GM23248 (cell line): ENCODE results near the gene CAMSAP2. TPM values are rescaled to one million over a fixed set of nuclear protein-coding genes. Genes with fewer than 3 reads are reported as not detected.

ENCODE experiments used
- DNase-seq: peaks from one replicate; pipeline ENCODE4 v3.0.0-alpha.2; 2015
- H2AFZ ChIP-seq: fragments of 200-600 bp; sonication (generic); 2 replicates; pipeline ENCODE4 v1.6.1; 2016; ENCODE audit warnings: antibody characterized with exemption
- H3F3A ChIP-seq: fragments of 200-600 bp; sonication (generic); 2 replicates; pipeline ENCODE4 v1.6.1; 2016; ENCODE audit warnings: mild to moderate bottlenecking, antibody characterized with exemption, mixed run types; ENCODE audit not compliant: insufficient read depth
- H3K27ac ChIP-seq: fragments of 200-600 bp; sonication (generic); 2 replicates; pipeline ENCODE4 v1.5.1; 2016; ENCODE audit warnings: mild to moderate bottlenecking
- H3K27me3 ChIP-seq: fragments of 200-600 bp; sonication (generic); replicated peaks from 2 replicates; pipeline ENCODE4 v1.6.1; 2016; ENCODE audit warnings: mild to moderate bottlenecking; ENCODE audit not compliant: insufficient read depth
- H3K36me3 ChIP-seq: fragments of 200-600 bp; sonication (generic); 2 replicates; pipeline ENCODE4 v1.6.1; 2016; ENCODE audit warnings: low read depth, mild to moderate bottlenecking
- H3K4me1 ChIP-seq: fragments of 200-600 bp; sonication (generic); 2 replicates; pipeline ENCODE4 v1.6.1; 2016; ENCODE audit warnings: mild to moderate bottlenecking; ENCODE audit not compliant: insufficient read depth
- H3K4me2 ChIP-seq: fragments of 200-600 bp; sonication (generic); one replicate; pipeline ENCODE4 v1.6.1; 2016; ENCODE audit warnings: mild to moderate bottlenecking; ENCODE audit not compliant: unreplicated experiment
- H3K4me3 ChIP-seq: fragments of 200-600 bp; sonication (generic); 2 replicates; pipeline ENCODE4 v1.5.1; 2016; ENCODE audit warnings: mild to moderate bottlenecking
- H3K79me2 ChIP-seq: fragments of 200-600 bp; sonication (generic); 2 replicates; pipeline ENCODE4 v1.6.1; 2016; ENCODE audit warnings: mild to moderate bottlenecking; ENCODE audit not compliant: insufficient read depth
- H3K9ac ChIP-seq: fragments of 200-600 bp; sonication (generic); 2 replicates; pipeline ENCODE4 v1.6.1; 2016; ENCODE audit warnings: mild to moderate bottlenecking
- H3K9me2 ChIP-seq: fragments of 200-600 bp; sonication (generic); 2 replicates; pipeline ENCODE4 v1.6.1; 2016; ENCODE audit warnings: mixed run types, mild to moderate bottlenecking, moderate library complexity; ENCODE audit not compliant: insufficient read depth
- H3K9me3 ChIP-seq: fragments of 200-600 bp; sonication (generic); one replicate; pipeline ENCODE4 v1.6.1; 2017; ENCODE audit warnings: low read depth
- H4K20me1 ChIP-seq: fragments of 200-600 bp; sonication (generic); 2 replicates; pipeline ENCODE4 v1.6.0; 2016; ENCODE audit not compliant: insufficient read depth
- EZH2 ChIP-seq: fragments of 200-600 bp; sonication (generic); IDR thresholded peaks from 2 replicates; pipeline ENCODE4 v1.6.1; 2018; ENCODE audit warnings: antibody characterized with exemption, mild to moderate bottlenecking; ENCODE audit not compliant: insufficient read depth, poor library complexity, severe bottlenecking
- EZH2phosphoT487 ChIP-seq: fragments of 200-600 bp; sonication (generic); IDR thresholded peaks from 2 replicates; pipeline ENCODE4 v1.6.1; 2018; ENCODE audit warnings: antibody characterized with exemption, moderate library complexity, mild to moderate bottlenecking, low read depth; ENCODE audit not compliant: insufficient read depth
- WGBS, 2 experiments: methylation state at CpG; one replicate each; pipeline ENCODE4 v1.1.6; 2015 to 2017; ENCODE audit warnings: low lambda C conversion rate in 2 of 2, low coverage in 1 of 2; ENCODE audit errors: missing lambda C conversion rate in 2 of 2; 5-methylcytosine and 5-hydroxymethylcytosine counted together
- in situ Hi-C: fragments of 300-500 bp; cut with MboI; formaldehyde crosslinking; loops from 2 replicates; pipeline ENCODE4 v1.15.0; 2020
- polyA plus RNA-seq: library from polyadenylated mRNA; unstranded; fragments of >200 nt; fragmentation: Nextera tagmentation; extraction: Ambion mirVana; gene quantifications from 2 replicates; pipeline ENCODE4 v1.2.1, GENCODE V29; 2016
- total RNA-seq: library from RNA; depleted of rRNA; stranded (reverse); fragments of >200 nt; shearing (Covaris generic); gene quantifications from 2 replicates; pipeline ENCODE4 v1.2.3, GENCODE V29; 2014

CAMSAP2 gene
- total and polyA plus RNA-seq, 2 experiments from 2014 or later = 10.9 to 28.7 TPM

DNA sequence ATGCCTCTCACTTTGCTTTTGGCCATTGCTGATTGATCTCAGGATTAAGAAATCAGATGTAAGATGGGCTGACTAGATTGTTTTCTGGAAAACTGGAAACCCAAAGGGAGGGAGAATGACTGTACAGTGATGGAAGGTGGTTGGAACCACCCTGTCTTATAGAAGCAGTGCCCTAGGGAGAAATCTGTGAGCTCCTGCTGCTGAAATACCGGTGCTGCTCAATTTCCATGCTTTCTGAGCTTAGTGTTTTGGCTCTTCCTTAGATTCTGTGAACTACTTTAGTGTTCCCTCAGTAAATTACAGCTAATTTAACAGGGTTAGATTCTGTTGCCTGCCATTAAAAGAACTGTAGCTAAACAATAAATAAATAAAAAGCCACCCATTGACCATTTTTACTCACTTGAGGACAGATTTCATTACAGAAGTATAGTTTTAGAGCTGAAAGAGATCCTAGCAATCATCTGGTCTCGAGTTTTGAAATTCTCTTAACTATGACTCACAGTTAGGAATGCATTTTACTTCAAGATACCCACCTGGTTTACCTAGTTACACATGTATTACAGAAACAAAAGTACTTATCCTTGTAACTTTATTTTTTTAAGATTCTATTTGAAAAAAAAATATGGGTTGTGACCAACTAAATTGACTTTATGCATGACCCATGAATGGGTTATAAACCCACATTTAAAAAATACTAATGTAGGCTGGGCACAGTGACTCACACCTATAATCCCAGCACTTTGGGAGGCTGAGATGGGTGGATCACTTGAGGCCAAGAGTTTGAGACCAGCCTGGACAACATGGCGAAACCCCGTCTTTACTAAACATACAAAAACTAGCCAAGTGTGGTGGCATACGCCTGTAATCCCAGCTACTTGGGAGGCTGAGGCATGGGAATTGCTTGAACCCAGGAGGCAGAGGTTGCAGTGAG, 33.2 kb downstream of the CAMSAP2 start:
- in situ Hi-C loops = no loop called here
- H3K4me3 ChIP-seq = no peak overlapping the region
- no peak for TF ChIP-seq EZH2phosphoT487
- no peak for TF ChIP-seq EZH2
- no peak overlapping the region for H2AFZ ChIP-seq
- H3K27me3 ChIP-seq = no peaks in the 10 kb centered on the region
- no peak overlapping the region for H3K27ac ChIP-seq
- peaks cover 14% of the 10 kb centered on the region for H3K36me3 ChIP-seq
- H3K79me2 ChIP-seq = peaks cover 96% of the 10 kb centered on the region
- no peak for DNase-seq
- H3K4me2 ChIP-seq = no peak overlapping the region
- H3K9me2 ChIP-seq = no peaks in the 10 kb centered on the region
- no peaks in the 10 kb centered on the region for H3K9me3 ChIP-seq
- H3K9ac ChIP-seq = no peak overlapping the region
- peaks cover 29% of the 10 kb centered on the region for H3F3A ChIP-seq
- no peaks in the 10 kb centered on the region; the same call in 1 of the 2 replicates for H4K20me1 ChIP-seq
- WGBS, 2 experiments = 95 to 98% methylated on average over 5 of the region's 5 CpGs
- H3K4me1 ChIP-seq = peaks cover 21% of the 10 kb centered on the region

DNA sequence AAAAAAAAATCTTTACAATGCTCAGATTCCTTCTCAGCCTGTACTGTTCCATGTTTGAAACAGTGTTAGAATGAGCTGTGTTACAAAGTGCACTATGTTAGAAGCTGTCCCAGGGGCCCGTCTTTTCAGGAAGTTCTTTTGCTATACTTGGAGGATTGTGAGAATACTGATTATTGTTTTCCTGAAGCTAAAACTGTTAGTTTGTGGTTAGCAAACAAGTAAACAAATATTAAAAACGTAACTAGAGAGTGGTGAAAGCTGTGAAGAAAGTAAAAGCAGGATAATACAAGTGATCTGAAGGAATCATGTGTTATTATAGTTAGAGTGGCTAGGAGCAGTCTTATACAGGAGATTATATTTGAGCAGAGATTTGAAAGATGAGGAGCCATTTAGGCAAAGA, 35.6 kb downstream of the CAMSAP2 start:
- WGBS, 2 experiments = 92 to 94% methylated on average over 2 of the region's 2 CpGs
- in situ Hi-C loops = no loop called here

DNA sequence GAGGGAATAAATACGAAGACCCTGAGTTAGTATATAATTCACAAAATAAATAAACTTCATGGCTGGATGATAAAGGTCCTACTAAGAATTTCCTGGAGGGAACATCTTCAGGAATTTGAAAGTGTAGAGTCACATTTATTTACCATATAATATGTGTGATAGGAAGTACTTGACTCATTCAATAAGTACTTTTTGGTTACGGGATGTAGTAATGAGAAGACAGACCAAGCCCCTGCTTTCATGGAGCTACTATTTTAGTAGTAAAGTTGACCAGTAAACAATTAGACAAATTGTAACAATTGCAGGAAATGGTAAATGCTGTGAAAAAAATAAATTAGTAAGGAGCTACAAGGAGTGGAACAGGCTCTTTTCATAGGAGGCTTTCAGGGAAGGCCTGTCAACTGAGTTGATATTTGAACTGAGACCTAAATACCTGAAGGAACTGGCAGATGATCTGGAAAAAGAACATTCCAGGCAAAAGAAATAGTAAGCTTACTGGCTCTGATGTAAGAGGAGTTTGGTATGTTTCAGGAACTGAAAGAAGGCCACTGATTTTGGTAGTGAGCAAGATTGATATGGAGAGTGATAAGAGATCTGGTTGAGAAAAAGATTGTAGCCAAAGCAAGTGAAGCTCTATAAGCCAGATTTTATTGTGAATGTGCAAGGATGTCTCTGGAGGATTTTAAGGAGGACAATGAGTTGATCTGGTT, 36.2 kb downstream of the CAMSAP2 start:
- peaks cover 7% of the 10 kb centered on the region; the same call in 1 of the 2 replicates for H3K36me3 ChIP-seq
- peaks cover 96% of the 10 kb centered on the region for H3K79me2 ChIP-seq
- DNase-seq = no peak
- H3K27me3 ChIP-seq = no peaks in the 10 kb centered on the region
- WGBS, 2 experiments = 86 to 93% methylated on average over 2 of the region's 2 CpGs
- H3K4me3 ChIP-seq = no peak overlapping the region
- H3K9ac ChIP-seq = no peak overlapping the region
- H3K9me2 ChIP-seq = no peaks in the 10 kb centered on the region
- peaks cover 25% of the 10 kb centered on the region for H3K4me1 ChIP-seq
- no peaks in the 10 kb centered on the region; the same call in 1 of the 2 replicates for H4K20me1 ChIP-seq
- H3F3A ChIP-seq = peaks cover 34% of the 10 kb centered on the region
- H3K27ac ChIP-seq = peak overlapping the region; percentile 43; the same call in 1 of the 2 replicates
- H3K4me2 ChIP-seq = no peak overlapping the region
- H3K9me3 ChIP-seq = no peaks in the 10 kb centered on the region
- H2AFZ ChIP-seq = no peak overlapping the region
- TF ChIP-seq EZH2phosphoT487 = no peak
- in situ Hi-C loops = no loop called here

More for the DNA sequence above, 35.6 kb downstream of the CAMSAP2 start:
- Histone ChIP-seq H3K9ac (no peak overlapping the region), H2AFZ (no peak overlapping the region), H3K36me3 (peaks cover 7% of the 10 kb centered on the region; the same call in 1 of the 2 replicates), H4K20me1 (no peaks in the 10 kb centered on the region; the same call in 1 of the 2 replicates), H3K4me2 (no peak overlapping the region), H3K9me2 (no peaks in the 10 kb centered on the region), H3K4me3 (no peak overlapping the region), H3F3A (peaks cover 34% of the 10 kb centered on the region), H3K9me3 (no peaks in the 10 kb centered on the region), H3K79me2 (peaks cover 96% of the 10 kb centered on the region), H3K27ac (no peak overlapping the region), H3K4me1 (peaks cover 25% of the 10 kb centered on the region), H3K27me3 (no peaks in the 10 kb centered on the region)
- no peak for DNase-seq
- TF ChIP-seq EZH2phosphoT487 (no peak), EZH2 (no peak)

DNA sequence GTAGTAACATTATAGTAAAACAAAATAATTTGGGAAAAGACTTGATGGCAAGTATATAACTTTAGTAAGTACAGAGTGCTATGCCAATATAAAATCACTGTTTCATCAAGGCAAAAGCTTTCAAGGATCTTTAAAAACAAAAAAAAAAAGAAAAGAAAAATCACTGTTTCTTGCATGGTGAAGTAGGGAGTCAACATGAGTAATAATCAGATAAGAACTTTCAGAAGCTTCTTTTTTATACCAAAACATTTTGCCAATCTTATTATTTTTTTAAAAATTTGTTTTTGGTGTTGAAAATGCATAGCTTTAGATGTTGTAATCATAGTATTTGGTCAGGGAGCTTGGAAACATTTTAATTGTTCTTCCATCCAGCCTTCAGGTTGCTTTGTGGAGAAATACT, 37.2 kb downstream of the CAMSAP2 start:
- Histone ChIP-seq H3K36me3 (peaks cover 4% of the 10 kb centered on the region; the same call in 1 of the 2 replicates), H3K27ac (peak overlapping the region; percentile 43), H3K4me1 (peaks cover 34% of the 10 kb centered on the region), H2AFZ (no peak overlapping the region), H3K4me2 (no peak overlapping the region), H3K4me3 (no peak overlapping the region), H3K9me3 (no peaks in the 10 kb centered on the region), H3K9ac (no peak overlapping the region), H3K79me2 (peaks cover 96% of the 10 kb centered on the region), H4K20me1 (no peaks in the 10 kb centered on the region; the same call in 1 of the 2 replicates), H3F3A (peaks cover 38% of the 10 kb centered on the region), H3K9me2 (no peaks in the 10 kb centered on the region), H3K27me3 (no peaks in the 10 kb centered on the region)
- in situ Hi-C loops = no loop called here
- DNase-seq = peak; percentile 51
- TF ChIP-seq EZH2 = no peak
- no peak for TF ChIP-seq EZH2phosphoT487
